Measurements from ENCODE around the gene PIK3AP1. TPM values are rescaled to one million over a fixed set of nuclear protein-coding genes. Genes with fewer than 3 reads are reported as not detected.

PIK3AP1 gene
- total RNA-seq, 1 experiment from 2014 or later: 4.3 TPM

- TF ChIP-seq CTCF (IDR thresholded peaks at IDR 0.05) (no peak), CDX4 (CRISPR knock-in tag; IDR thresholded peaks at IDR 0.05; ENCODE audit: borderline replicate concordance) (no peak), PRRX2 (CRISPR knock-in tag; IDR thresholded peaks at IDR 0.05) (no peak), ZNF423 (CRISPR knock-in tag; IDR thresholded peaks at IDR 0.05) (no peak), ZNF416 (CRISPR knock-in tag; IDR thresholded peaks at IDR 0.05) (no peak), TEAD4 (CRISPR knock-in tag; IDR thresholded peaks at IDR 0.05) (no peak), MXD4 (CRISPR knock-in tag; IDR thresholded peaks at IDR 0.05; ENCODE audit: borderline replicate concordance) (no peak), ELF4 (CRISPR knock-in tag; IDR thresholded peaks at IDR 0.05; ENCODE audit: low read depth) (no peak), ZNF671 (CRISPR knock-in tag; IDR thresholded peaks at IDR 0.05) (no peak), HMGXB4 (CRISPR knock-in tag; IDR thresholded peaks at IDR 0.05) (no peak), ZNF317 (CRISPR knock-in tag; IDR thresholded peaks at IDR 0.05; ENCODE audit: borderline replicate concordance, low read depth) (no peak), ESRRA (CRISPR knock-in tag; IDR thresholded peaks at IDR 0.05; ENCODE audit: borderline replicate concordance) (no peak), SMAD4 (CRISPR knock-in tag; IDR thresholded peaks at IDR 0.05) (no peak)
- Mint-ChIP-seq H3K9me3 (no peaks in the 10 kb centered on the region), H3K4me1 (no peaks in the 10 kb centered on the region), H3K27ac (no peak overlapping the region), H3K36me3 (no peaks in the 10 kb centered on the region), H3K4me3 (no peak overlapping the region), H3K27me3 (ENCODE audit: low read depth) (no peaks in the 10 kb centered on the region)
- ChIA-PET POLR2A (no interaction called here), CTCF (no interaction called here)
- ATAC-seq: no peak
- DNase-seq (ENCODE audit: low spot score): no peak
Measured at GRCh38 chr10:96638120-96638519, 82.2 kb downstream of the PIK3AP1 start.

- Mint-ChIP-seq H3K4me3 (no peak overlapping the region), H3K4me1 (no peaks in the 10 kb centered on the region)
- no peak for ATAC-seq
- no peak for TF ChIP-seq STAT6 (CRISPR knock-in tag; conservative IDR thresholded peaks at IDR 0.05; ENCODE audit: low read depth)
- TF ChIP-seq SOX15 (CRISPR knock-in tag; IDR thresholded peaks at IDR 0.05): no peak
- no peak for TF ChIP-seq ELF4 (CRISPR knock-in tag; IDR thresholded peaks at IDR 0.05; ENCODE audit: low read depth)
- TF ChIP-seq GRHL2 (CRISPR knock-in tag; IDR thresholded peaks at IDR 0.05; ENCODE audit: insufficient replicate concordance, severe bottlenecking): no peak
- no peak for TF ChIP-seq ZNF281 (CRISPR knock-in tag; IDR thresholded peaks at IDR 0.05)
- no peak for TF ChIP-seq ZNF138 (CRISPR knock-in tag; conservative IDR thresholded peaks at IDR 0.05)
- no peak for TF ChIP-seq ETV6 (CRISPR knock-in tag; IDR thresholded peaks at IDR 0.05)
- no peak for TF ChIP-seq ZSCAN18 (CRISPR knock-in tag; IDR thresholded peaks at IDR 0.05)
- no peak for TF ChIP-seq ZNF121 (CRISPR knock-in tag; IDR thresholded peaks at IDR 0.05)
- TF ChIP-seq MYBL2 (CRISPR knock-in tag; IDR thresholded peaks at IDR 0.05): no peak
- no peak for TF ChIP-seq ZNF416 (CRISPR knock-in tag; IDR thresholded peaks at IDR 0.05)
- TF ChIP-seq KAT7 (CRISPR knock-in tag; IDR thresholded peaks at IDR 0.05; ENCODE audit: borderline replicate concordance): no peak
- TF ChIP-seq TCF7 (CRISPR knock-in tag; IDR thresholded peaks at IDR 0.05; ENCODE audit: low read depth): no peak
- TF ChIP-seq TEAD1 (CRISPR knock-in tag; IDR thresholded peaks at IDR 0.05): no peak
- TF ChIP-seq NFATC4 (CRISPR knock-in tag; IDR thresholded peaks at IDR 0.05): no peak
Measured at GRCh38 chr10:96637709-96638108, 82.6 kb downstream of the PIK3AP1 start.

More at GRCh38 chr10:96637709-96638108, 82.6 kb downstream of the PIK3AP1 start:
- no peaks in the 10 kb centered on the region for H3K9me3 Mint-ChIP-seq
- no peak overlapping the region for H3K27ac Mint-ChIP-seq
- ChIA-PET CTCF (no interaction called here), POLR2A (no interaction called here)
- no peaks in the 10 kb centered on the region for H3K36me3 Mint-ChIP-seq
- H3K27me3 Mint-ChIP-seq (ENCODE audit: low read depth): no peaks in the 10 kb centered on the region
- DNase-seq (ENCODE audit: low spot score): no peak
